ENCODE data around the gene ITPRIPL2.

The ITPRIPL2 gene

GRCh38 chr16:19093631-19094541 is 19.9 kb upstream of the ITPRIPL2 start:
- DNase-seq (ENCODE audit: low read depth) = no peak

- no peak for DNase-seq (ENCODE audit: low read depth)
Observed at GRCh38 chr16:19094542-19095365, 19.0 kb upstream of the ITPRIPL2 start.

GRCh38 chr16:19095654-19096053 is 18.1 kb upstream of the ITPRIPL2 start:
- DNase-seq (ENCODE audit: low read depth) = no peak

GRCh38 chr16:19098173-19098572 is 15.6 kb upstream of the ITPRIPL2 start:
- no peak for DNase-seq (ENCODE audit: low read depth)

DNA sequence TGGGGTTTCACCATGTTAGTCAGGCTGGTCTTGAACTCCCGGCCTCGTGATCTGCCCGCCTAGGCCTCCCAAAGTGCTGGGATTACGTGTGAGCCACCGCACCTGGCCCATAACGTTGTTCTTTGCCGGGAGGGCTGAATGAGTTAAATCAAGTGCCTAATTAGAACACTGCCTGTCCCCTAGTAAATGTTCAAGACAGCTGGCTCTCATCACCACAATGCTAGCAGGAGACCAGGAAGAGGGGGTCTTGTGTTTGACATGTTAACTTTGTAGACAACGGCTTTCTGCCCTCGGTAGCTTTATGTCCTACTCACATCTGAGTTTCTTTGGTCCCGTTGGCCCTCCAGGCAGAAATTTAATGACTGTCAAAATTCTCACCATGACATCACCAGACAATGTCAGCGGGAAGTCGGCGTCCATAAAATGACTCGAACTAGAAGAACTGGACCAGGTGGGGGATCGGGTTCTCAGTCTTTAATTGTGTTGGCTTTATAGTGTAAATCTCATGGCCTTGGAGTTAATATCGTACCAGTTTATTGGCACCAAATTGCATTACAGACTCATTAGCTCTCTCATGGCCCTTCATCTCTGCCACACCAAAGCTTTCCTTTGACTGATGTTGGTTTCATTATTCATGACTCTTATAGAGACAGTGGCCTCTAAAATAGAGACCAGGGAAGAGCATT is 11.4 kb upstream of the ITPRIPL2 start:
- DNase-seq (ENCODE audit: low read depth) = no peak

DNA sequence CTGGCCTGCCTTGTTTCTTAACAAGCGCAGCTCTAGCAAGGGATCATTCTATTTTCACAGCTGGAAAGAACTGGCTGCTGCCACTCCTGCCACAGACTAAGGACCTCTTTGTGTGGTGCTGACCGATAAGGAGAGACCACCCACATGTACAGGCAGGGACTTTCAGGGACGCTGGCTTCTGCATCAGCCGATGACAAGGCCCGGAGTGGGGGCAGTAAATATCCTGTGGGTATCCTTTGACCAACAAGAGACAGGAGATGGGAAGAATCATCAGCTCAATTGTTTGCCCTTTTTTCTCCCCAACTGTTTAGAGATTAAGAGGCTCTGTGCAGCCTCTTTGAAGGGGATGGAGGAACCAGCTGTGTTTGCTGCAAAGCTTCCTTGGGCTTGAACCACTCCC is 9.2 kb upstream of the ITPRIPL2 start:
- DNase-seq (ENCODE audit: low read depth) = no peak

DNA sequence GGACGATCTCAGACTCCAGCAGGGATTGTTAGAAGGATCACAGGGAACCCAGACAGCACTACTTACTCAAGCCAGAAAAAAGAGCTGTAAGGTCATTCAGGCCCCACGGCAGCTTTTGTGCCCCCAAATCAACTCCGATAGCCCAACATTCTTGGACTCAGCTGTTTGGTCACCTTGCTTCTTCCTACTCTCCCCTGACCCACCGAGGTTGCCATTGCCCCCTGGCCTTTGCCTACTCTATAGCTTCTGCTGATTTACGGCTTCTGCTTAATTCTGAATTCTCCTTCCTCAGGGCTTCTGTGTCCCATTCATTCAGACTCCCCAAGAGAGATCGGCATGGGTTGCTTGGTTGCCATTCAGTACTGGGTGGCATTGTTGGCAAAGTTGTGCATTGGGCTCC is 8.6 kb upstream of the ITPRIPL2 start:
- DNase-seq (ENCODE audit: low read depth) = no peak

GRCh38 chr16:19105891-19106624 is 7.7 kb upstream of the ITPRIPL2 start:
- DNase-seq (ENCODE audit: low read depth) = no peak

DNA sequence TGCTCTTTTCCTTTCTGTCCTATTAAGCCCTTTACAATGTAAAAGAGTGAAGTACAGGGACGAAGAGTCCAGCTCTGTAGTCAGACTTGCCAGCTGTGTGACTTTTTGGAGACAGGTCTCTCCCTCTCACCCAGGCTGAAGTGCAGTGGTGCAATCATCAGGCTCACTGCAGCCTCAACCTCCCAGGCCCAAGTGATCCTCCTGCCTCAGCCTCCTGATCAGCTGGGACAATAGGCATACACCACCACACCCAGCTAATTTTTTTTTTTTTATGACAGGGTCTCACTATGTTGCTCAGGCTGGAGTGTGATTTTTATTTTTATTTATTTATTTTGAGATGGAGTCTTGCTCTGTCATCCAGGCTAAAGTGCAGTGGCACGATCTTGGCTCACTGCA is 7.1 kb upstream of the ITPRIPL2 start:
- no peak for DNase-seq (ENCODE audit: low read depth)

GRCh38 chr16:19108409-19109287 is 5.1 kb upstream of the ITPRIPL2 start:
- DNase-seq (ENCODE audit: low read depth) = no peak

- DNase-seq (ENCODE audit: low read depth) = no peak
Observed at GRCh38 chr16:19109288-19109664, 4.5 kb upstream of the ITPRIPL2 start.

GRCh38 chr16:19110537-19111360 is 3.0 kb upstream of the ITPRIPL2 start:
- no peak for DNase-seq (ENCODE audit: low read depth)

- no peak for DNase-seq (ENCODE audit: low read depth)
Observed at GRCh38 chr16:19112099-19112407, 1.7 kb upstream of the ITPRIPL2 start.

- no peak for DNase-seq (ENCODE audit: low read depth)
Observed at GRCh38 chr16:19114359-19115147, 789 bp downstream of the ITPRIPL2 start.

DNA sequence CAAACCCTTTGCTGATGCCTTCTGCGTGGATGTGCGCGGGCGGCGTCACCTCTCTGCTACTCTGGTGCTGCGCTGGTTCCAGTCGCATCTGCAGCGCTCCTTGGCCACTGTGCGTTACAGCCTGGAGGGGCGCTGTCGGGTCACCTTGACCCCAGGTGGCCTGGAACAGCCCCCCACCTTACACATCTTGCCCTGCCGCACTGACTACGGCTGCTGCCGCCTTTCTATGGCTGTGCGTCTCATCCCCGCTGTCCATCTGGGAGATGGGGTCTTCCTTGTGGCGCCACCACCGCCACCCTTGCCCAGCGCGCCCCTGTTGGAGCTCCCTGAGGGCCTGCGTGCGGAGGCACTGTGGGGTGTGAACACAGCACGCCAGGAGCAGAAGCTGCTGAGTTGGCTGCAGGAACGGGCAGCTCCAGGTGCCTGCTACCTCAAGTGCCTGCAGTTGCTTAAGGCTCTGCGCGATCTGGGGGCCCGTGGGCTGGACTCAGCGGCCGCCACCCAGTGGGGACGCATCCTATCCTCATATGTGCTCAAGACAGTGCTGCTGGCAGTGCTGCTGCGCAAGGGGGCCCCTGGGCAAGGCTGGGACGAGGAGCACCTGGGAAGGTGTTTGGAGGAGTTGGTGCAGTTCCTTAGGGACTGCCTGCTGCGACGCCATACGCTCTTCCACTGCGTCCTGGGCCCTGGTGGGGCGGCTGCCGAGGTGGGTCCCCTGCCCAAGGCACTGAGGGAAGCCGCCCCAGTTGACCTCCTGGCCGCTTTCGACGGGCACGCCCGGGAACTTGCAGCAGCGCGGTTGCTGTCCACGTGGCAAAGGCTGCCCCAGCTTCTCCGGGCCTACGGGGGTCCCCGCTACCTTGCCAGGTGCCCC is 1.6 kb downstream of the ITPRIPL2 start:
- DNase-seq (ENCODE audit: low read depth) = no peak

GRCh38 chr16:19116711-19117449 is 3.1 kb downstream of the ITPRIPL2 start:
- DNase-seq (ENCODE audit: low read depth) = no peak

DNA sequence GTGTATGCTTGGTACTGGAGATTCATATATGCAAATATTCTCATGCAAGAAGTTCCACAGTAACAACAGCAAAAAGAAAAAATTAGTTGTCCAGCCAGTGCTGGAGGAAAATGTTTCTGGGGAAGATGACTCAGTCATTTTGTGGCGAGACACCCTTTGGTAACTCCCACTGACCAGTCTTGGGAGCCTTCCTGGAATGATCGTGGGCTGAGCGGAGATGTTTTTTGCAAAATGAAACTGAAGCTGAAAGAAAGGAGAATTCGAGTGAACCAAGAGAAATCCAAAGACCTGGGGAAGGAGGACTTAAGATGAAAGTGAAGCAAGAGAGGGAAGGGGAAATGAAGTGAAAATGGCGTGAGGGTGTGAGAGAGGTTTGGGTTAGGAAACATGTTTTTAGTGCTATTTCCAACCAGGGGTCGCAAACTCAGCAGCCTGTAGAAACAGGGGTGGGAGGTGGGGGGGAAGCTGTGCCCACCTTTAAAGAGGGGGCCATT is 5.2 kb downstream of the ITPRIPL2 start:
- DNase-seq (ENCODE audit: low read depth) = no peak
